K562 (cell line): ENCODE data around the gene DDAH2. TPM values are rescaled to one million over a fixed set of nuclear protein-coding genes. Genes with fewer than 3 reads are reported as not detected.

Experiments used
- ASH1L ChIP-seq: fragments of 450-650 bp; IDR thresholded peaks from 2 replicates; pipeline ENCODE4 v1.6.1; 2018; ENCODE audit warnings: borderline replicate concordance, mild to moderate bottlenecking, low read depth; ENCODE audit not compliant: partially characterized antibody
- CCNT2 ChIP-seq: IDR thresholded peaks from 2 replicates; pipeline ENCODE4 v1.6.1; 2011; ENCODE audit warnings: borderline replicate concordance, low read depth, mild to moderate bottlenecking, moderate library complexity, mixed read lengths, low read length; ENCODE audit not compliant: insufficient read length; ENCODE audit errors: extremely low read depth
- ETV5 ChIP-seq: sonication (generic); formaldehyde crosslinking; IDR thresholded peaks from 2 replicates; pipeline ENCODE4 v1.4.0; 2020; ENCODE audit warnings: low read depth, mild to moderate bottlenecking, missing genetic modification reagents
- GATA2 ChIP-seq: sonication (generic); formaldehyde crosslinking; IDR thresholded peaks from 2 replicates; pipeline ENCODE4 v1.4.0; 2020; ENCODE audit warnings: mild to moderate bottlenecking, missing genetic modification reagents
- HNRNPUL1 ChIP-seq: fragments of 200-400 bp; formaldehyde crosslinking; IDR thresholded peaks from 2 replicates; pipeline ENCODE4 v1.6.1; 2017; ENCODE audit warnings: low read length
- MTA3 ChIP-seq: fragments of 450-650 bp; formaldehyde crosslinking; IDR thresholded peaks from 2 replicates; pipeline ENCODE4 v1.6.1; 2017; ENCODE audit warnings: mild to moderate bottlenecking, borderline replicate concordance
- NCOA4 ChIP-seq: fragments of 450-650 bp; IDR thresholded peaks from 2 replicates; pipeline ENCODE4 v1.6.1; 2018; ENCODE audit warnings: mild to moderate bottlenecking; ENCODE audit not compliant: partially characterized antibody
- SOX6 ChIP-seq: fragments of 450-650 bp; IDR thresholded peaks from 2 replicates; pipeline ENCODE4 v1.6.1; 2014; ENCODE audit warnings: mild to moderate bottlenecking
- TCF3 ChIP-seq: sonication (generic); formaldehyde crosslinking; IDR thresholded peaks from 2 replicates; pipeline ENCODE4 v1.4.0; 2020; ENCODE audit warnings: mild to moderate bottlenecking, missing genetic modification reagents
- TRIM24 ChIP-seq, 2 experiments: fragments of 450-650 bp; IDR thresholded peaks; 2 replicates each; pipeline ENCODE4 v1.6.1; 2016
- ZNF121 ChIP-seq: sonication (generic); formaldehyde crosslinking; conservative IDR thresholded peaks from 2 replicates; pipeline ENCODE4 v1.8.0; 2022; ENCODE audit warnings: missing genetic modification reagents
- ZNF232 ChIP-seq: sonication (generic); formaldehyde crosslinking; IDR thresholded peaks from 2 replicates; pipeline ENCODE4 v1.8.0; 2022; ENCODE audit warnings: mild to moderate bottlenecking, missing genetic modification reagents
- ZNF583 ChIP-seq: fragments of 250-450 bp; sonication (Bioruptor Pico); IDR thresholded peaks from 2 replicates; pipeline ENCODE4 v1.4.0; 2020
- ZNF699 ChIP-seq: fragments of 250-450 bp; sonication (Bioruptor Pico); IDR thresholded peaks from 2 replicates; pipeline ENCODE4 v1.8.0; 2021; ENCODE audit warnings: mild to moderate bottlenecking, moderate library complexity; ENCODE audit not compliant: insufficient replicate concordance
- ZNF764 ChIP-seq: fragments of 250-450 bp; sonication (Bioruptor Pico); IDR thresholded peaks from 2 replicates; pipeline ENCODE4 v1.4.0; 2020; ENCODE audit warnings: low read depth, mild to moderate bottlenecking, moderate library complexity
- polyA plus RNA-seq, 8 experiments: library from polyadenylated mRNA; depleted of rRNA in 4 of 8; stranded (reverse) in 5 of 8; unstranded in 3 of 8; fragments of >200 nt; fragmentation: Nextera tagmentation in 2 of 8; fragmentation: Illumina TruSeq in 1 of 8; extraction: Ambion mirVana in 2 of 8; extraction: Trizol in 1 of 8; gene quantifications; 2 replicates each; pipeline versions ENCODE4 v1.2.1 to v1.2.3, GENCODE V29; 2011 to 2014; ENCODE audit warnings: inconsistent platforms in 1 of 8, missing spikeins in 1 of 8
- total RNA-seq, 7 experiments: library from RNA; depleted of rRNA in 6 of 7; stranded (reverse); fragments of >200 nt in 6 of 7; fragmentation: Illumina TruSeq in 2 of 7; extraction: Trizol in 2 of 7; gene quantifications; 2 replicates each; pipeline versions ENCODE4 v1.2.1 to v1.2.3, GENCODE V29; 2011 to 2021; ENCODE audit warnings: low replicate concordance in 1 of 7
- TF ChIP-seq, protein P1 (sequence below): fragments of 450-650 bp; IDR thresholded peaks from 2 replicates; pipeline ENCODE4 v1.6.1; 2016; ENCODE audit warnings: low read depth, mild to moderate bottlenecking, moderate library complexity
- TF ChIP-seq, protein P2 (sequence below): sonication (generic); formaldehyde crosslinking; IDR thresholded peaks from 2 replicates; pipeline ENCODE4 v1.8.0; 2023; ENCODE audit warnings: mild to moderate bottlenecking, missing genetic modification reagents
- TF ChIP-seq, protein P3 (sequence below): sonication (generic); formaldehyde crosslinking; IDR thresholded peaks from 2 replicates; pipeline ENCODE4 v1.8.1; 2022; ENCODE audit warnings: missing genetic modification reagents
- TF ChIP-seq, protein P4 (sequence below), 3 experiments: fragments of 200-800 bp in 1 of 3; sonication (Bioruptor generic) in 1 of 3; sonication (generic) in 1 of 3; formaldehyde crosslinking in 1 of 3; IDR thresholded peaks; 2 replicates each; pipeline versions ENCODE4 v1.6.1 to v1.8.0; 2016 to 2022; ENCODE audit warnings: mild to moderate bottlenecking in 2 of 3, missing compliant biosample characterization in 2 of 3, missing genetic modification characterization in 2 of 3, missing genetic modification reagents in 1 of 3
- TF ChIP-seq, protein P5 (sequence below): fragments of 450-650 bp; IDR thresholded peaks from 2 replicates; pipeline ENCODE4 v1.7.1; 2018; ENCODE audit warnings: mild to moderate bottlenecking, low read depth; ENCODE audit not compliant: partially characterized antibody

Gene DDAH2
- total and polyA plus RNA-seq, 9 of the 15 experiments (the other 6 are each of a cell fraction or from before 2014, with no cell fraction given) = 1.8 to 45.4 (median 21.4) TPM

DNA sequence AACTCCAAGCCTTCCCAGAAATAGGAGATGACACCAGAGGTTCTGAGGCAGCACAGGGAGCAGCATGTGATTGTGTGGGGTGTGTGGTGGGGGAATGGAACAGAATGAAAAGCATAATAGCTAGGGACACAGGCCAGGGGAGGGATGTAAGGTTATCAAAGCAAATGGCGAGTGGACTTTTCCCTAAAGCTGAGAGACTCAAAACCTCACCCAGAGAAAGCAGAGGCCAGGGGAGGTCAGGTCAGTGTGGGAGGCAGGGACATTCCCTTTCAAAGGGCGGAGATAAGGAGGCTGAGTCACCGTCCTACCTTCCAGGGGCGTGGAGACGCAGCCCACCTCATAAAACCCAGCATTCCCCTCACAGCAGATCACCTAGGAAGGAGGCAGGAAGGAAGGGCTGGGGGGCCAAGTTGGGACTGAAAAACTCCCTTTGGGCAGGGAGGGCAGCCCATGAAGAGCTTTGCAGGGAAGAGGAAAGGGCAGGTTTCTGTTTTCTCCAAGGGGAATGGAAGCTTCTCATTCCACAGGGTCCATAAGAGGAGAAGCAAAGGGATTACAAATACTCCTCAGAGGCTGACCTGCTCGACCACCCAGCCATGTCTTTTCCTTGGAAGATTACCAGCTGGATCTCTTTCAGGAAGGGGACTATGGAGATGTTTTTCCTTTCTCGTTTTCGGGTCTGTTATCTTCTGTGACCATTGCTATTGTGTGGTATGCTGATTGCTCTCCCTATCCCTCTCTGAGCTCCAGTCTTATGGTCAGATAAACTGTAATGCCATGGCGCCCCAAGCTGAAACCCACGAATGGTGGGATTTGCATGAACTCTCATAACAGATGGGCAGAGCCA, 38.6 kb downstream of the DDAH2 start (continued):
- TF ChIP-seq, protein P1, sequence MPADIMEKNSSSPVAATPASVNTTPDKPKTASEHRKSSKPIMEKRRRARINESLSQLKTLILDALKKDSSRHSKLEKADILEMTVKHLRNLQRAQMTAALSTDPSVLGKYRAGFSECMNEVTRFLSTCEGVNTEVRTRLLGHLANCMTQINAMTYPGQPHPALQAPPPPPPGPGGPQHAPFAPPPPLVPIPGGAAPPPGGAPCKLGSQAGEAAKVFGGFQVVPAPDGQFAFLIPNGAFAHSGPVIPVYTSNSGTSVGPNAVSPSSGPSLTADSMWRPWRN = peak; percentile 70
- TF ChIP-seq ASH1L (no peak), ZNF764 (no peak), NCOA4 (peak; percentile 25), MTA3 (peak; percentile 98), SOX6 (peak; percentile 86), ZNF232 (no peak), HNRNPUL1 (peak; percentile 36; the same call in 1 of the 2 replicates), GATA2 (CRISPR knock-in tag) (peak; percentile 56; the same call in 1 of the 2 replicates), ZNF583 (CRISPR knock-in tag) (peak; percentile 71), ZNF121 (CRISPR knock-in tag) (peak; percentile 28; the same call in 1 of the 2 replicates), ETV5 (CRISPR knock-in tag) (peak; percentile 44; the same call in 1 of the 2 replicates), ZNF699 (CRISPR knock-in tag) (no peak), TCF3 (CRISPR knock-in tag) (peak; percentile 91), CCNT2 (peak; percentile 93), TRIM24 (IDR thresholded peaks at IDR 0.05) (peak; percentile 51 to 55; a peak in 2 of 4 replicates)
- TF ChIP-seq, protein P2, sequence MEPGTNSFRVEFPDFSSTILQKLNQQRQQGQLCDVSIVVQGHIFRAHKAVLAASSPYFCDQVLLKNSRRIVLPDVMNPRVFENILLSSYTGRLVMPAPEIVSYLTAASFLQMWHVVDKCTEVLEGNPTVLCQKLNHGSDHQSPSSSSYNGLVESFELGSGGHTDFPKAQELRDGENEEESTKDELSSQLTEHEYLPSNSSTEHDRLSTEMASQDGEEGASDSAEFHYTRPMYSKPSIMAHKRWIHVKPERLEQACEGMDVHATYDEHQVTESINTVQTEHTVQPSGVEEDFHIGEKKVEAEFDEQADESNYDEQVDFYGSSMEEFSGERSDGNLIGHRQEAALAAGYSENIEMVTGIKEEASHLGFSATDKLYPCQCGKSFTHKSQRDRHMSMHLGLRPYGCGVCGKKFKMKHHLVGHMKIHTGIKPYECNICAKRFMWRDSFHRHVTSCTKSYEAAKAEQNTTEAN = peak; percentile 81; the same call in 1 of the 2 replicates
- TF ChIP-seq, protein P3, sequence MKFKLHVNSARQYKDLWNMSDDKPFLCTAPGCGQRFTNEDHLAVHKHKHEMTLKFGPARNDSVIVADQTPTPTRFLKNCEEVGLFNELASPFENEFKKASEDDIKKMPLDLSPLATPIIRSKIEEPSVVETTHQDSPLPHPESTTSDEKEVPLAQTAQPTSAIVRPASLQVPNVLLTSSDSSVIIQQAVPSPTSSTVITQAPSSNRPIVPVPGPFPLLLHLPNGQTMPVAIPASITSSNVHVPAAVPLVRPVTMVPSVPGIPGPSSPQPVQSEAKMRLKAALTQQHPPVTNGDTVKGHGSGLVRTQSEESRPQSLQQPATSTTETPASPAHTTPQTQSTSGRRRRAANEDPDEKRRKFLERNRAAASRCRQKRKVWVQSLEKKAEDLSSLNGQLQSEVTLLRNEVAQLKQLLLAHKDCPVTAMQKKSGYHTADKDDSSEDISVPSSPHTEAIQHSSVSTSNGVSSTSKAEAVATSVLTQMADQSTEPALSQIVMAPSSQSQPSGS (CRISPR knock-in tag) = no peak
- TF ChIP-seq, protein P4, sequence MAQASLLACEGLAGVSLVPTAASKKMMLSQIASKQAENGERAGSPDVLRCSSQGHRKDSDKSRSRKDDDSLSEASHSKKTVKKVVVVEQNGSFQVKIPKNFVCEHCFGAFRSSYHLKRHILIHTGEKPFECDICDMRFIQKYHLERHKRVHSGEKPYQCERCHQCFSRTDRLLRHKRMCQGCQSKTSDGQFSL (CRISPR knock-in tag; IDR thresholded peaks at IDR 0.05) = peak; percentile 20; the same call in 1 of the 2 replicates
- TF ChIP-seq, protein P4 (tag; IDR thresholded peaks at IDR 0.05) = no peak
- TF ChIP-seq, protein P5, sequence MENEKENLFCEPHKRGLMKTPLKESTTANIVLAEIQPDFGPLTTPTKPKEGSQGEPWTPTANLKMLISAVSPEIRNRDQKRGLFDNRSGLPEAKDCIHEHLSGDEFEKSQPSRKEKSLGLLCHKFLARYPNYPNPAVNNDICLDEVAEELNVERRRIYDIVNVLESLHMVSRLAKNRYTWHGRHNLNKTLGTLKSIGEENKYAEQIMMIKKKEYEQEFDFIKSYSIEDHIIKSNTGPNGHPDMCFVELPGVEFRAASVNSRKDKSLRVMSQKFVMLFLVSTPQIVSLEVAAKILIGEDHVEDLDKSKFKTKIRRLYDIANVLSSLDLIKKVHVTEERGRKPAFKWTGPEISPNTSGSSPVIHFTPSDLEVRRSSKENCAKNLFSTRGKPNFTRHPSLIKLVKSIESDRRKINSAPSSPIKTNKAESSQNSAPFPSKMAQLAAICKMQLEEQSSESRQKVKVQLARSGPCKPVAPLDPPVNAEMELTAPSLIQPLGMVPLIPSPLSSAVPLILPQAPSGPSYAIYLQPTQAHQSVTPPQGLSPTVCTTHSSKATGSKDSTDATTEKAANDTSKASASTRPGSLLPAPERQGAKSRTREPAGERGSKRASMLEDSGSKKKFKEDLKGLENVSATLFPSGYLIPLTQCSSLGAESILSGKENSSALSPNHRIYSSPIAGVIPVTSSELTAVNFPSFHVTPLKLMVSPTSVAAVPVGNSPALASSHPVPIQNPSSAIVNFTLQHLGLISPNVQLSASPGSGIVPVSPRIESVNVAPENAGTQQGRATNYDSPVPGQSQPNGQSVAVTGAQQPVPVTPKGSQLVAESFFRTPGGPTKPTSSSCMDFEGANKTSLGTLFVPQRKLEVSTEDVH = peak; percentile 61
